DND-41 (cell line): ENCODE results near the gene PIAS1.

ENCODE experiments used
- ATAC-seq: fragments of 200-7000 bp; cut with Tn5 transposase; 3 replicates; pipeline ENCODE4 v1.9.1; 2021; ENCODE audit warnings: low read depth; ENCODE audit not compliant: insufficient read depth
- DNase-seq: peaks from one replicate; pipeline ENCODE4 v3.0.0-alpha.2; 2020
- H2AFZ ChIP-seq: 2 replicates; pipeline ENCODE4 v1.6.0; 2012; ENCODE audit warnings: low read depth, low read length
- H3K27ac ChIP-seq: 2 replicates; pipeline ENCODE4 v1.5.1; 2012; ENCODE audit warnings: low read length, inconsistent platforms
- H3K27me3 ChIP-seq: fragments of 200-600 bp; sonication (generic); 2 replicates; pipeline ENCODE4 v1.6.0; 2012; ENCODE audit warnings: low read length, mild to moderate bottlenecking, inconsistent platforms; ENCODE audit not compliant: insufficient read depth, poor library complexity
- H3K36me3 ChIP-seq: 2 replicates; pipeline ENCODE4 v1.5.1; 2012; ENCODE audit warnings: low read length, inconsistent platforms; ENCODE audit not compliant: insufficient read depth
- H3K4me1 ChIP-seq: 2 replicates; pipeline ENCODE4 v1.5.1; 2012; ENCODE audit warnings: mild to moderate bottlenecking, low read length; ENCODE audit not compliant: insufficient read depth
- H3K4me2 ChIP-seq: 2 replicates; pipeline ENCODE4 v1.6.0; 2012; ENCODE audit warnings: mild to moderate bottlenecking, moderate library complexity, low read length, inconsistent platforms; ENCODE audit not compliant: insufficient read depth
- H3K4me3 ChIP-seq, 2 experiments: fragments of 200-600 bp in 1 of 2; shearing (Covaris generic) in 1 of 2; 2 replicates each; pipeline ENCODE4 v1.5.1; 2012 to 2016; ENCODE audit warnings: inconsistent platforms in 2 of 2, low read length in 2 of 2, mild to moderate bottlenecking in 2 of 2, low read depth in 1 of 2, moderate library complexity in 1 of 2
- H3K79me2 ChIP-seq: 2 replicates; pipeline ENCODE4 v1.6.0; 2012; ENCODE audit warnings: low read length, inconsistent platforms; ENCODE audit not compliant: insufficient read depth
- H3K9ac ChIP-seq: 2 replicates; pipeline ENCODE4 v1.6.0; 2012; ENCODE audit warnings: low read depth, mild to moderate bottlenecking, inconsistent platforms, low read length, moderate library complexity
- H3K9me3 ChIP-seq: 2 replicates; pipeline ENCODE4 v1.5.1; 2012; ENCODE audit warnings: low read length, moderate library complexity, mild to moderate bottlenecking, inconsistent platforms; ENCODE audit not compliant: insufficient read depth, severe bottlenecking
- H4K20me1 ChIP-seq: 2 replicates; pipeline ENCODE4 v1.6.0; 2012; ENCODE audit warnings: low read length; ENCODE audit not compliant: insufficient read depth
- CTCF ChIP-seq: IDR thresholded peaks from 2 replicates; pipeline ENCODE4 v1.5.1; 2012; ENCODE audit warnings: borderline replicate concordance, low read length, moderate library complexity, mild to moderate bottlenecking; ENCODE audit not compliant: poor library complexity, severe bottlenecking; ENCODE audit errors: extremely low read depth
- EZH2 ChIP-seq: IDR thresholded peaks from 3 replicates; pipeline ENCODE4 v1.6.1; 2012; ENCODE audit warnings: borderline replicate concordance, low read depth, mild to moderate bottlenecking, moderate library complexity, low read length, inconsistent platforms; ENCODE audit not compliant: severe bottlenecking

The PIAS1 gene

GRCh38 chr15:68187559-68187958 lies 133.4 kb downstream of the PIAS1 start:
- H2AFZ ChIP-seq, result no peak overlapping the region
- H3K4me3 ChIP-seq, result no peak overlapping the region
- H3K27ac ChIP-seq, result no peak overlapping the region
- no peaks in the 10 kb centered on the region for H4K20me1 ChIP-seq
- no peaks in the 10 kb centered on the region for H3K79me2 ChIP-seq
- no peak overlapping the region for H3K9ac ChIP-seq
- DNase-seq, result no peak
- H3K4me2 ChIP-seq, result no peak overlapping the region
- H3K36me3 ChIP-seq, result peaks cover 76% of the 10 kb centered on the region
- no peaks in the 10 kb centered on the region for H3K27me3 ChIP-seq
- H3K9me3 ChIP-seq, result no peaks in the 10 kb centered on the region
- ATAC-seq, result no peak
- no peaks in the 10 kb centered on the region for H3K4me1 ChIP-seq
- TF ChIP-seq CTCF (no peak), EZH2 (no peak)

GRCh38 chr15:68188647-68189046 lies 134.5 kb downstream of the PIAS1 start:
- Histone ChIP-seq H2AFZ (no peak overlapping the region), H3K27ac (no peak overlapping the region), H3K36me3 (peaks cover 76% of the 10 kb centered on the region), H3K4me1 (no peaks in the 10 kb centered on the region), H4K20me1 (no peaks in the 10 kb centered on the region), H3K9ac (no peak overlapping the region), H3K79me2 (no peaks in the 10 kb centered on the region), H3K4me3 (no peak overlapping the region), H3K27me3 (no peaks in the 10 kb centered on the region), H3K9me3 (no peaks in the 10 kb centered on the region), H3K4me2 (no peak overlapping the region)
- DNase-seq (no peak), ATAC-seq (no peak)
- TF ChIP-seq EZH2, result no peak
- TF ChIP-seq CTCF, result no peak

- Histone ChIP-seq H4K20me1 (no peaks in the 10 kb centered on the region), H3K9me3 (no peaks in the 10 kb centered on the region), H2AFZ (no peak overlapping the region), H3K36me3 (peaks cover 63% of the 10 kb centered on the region), H3K4me2 (no peak overlapping the region), H3K9ac (no peak overlapping the region), H3K27ac (no peak overlapping the region), H3K27me3 (no peaks in the 10 kb centered on the region), H3K4me1 (no peaks in the 10 kb centered on the region), H3K79me2 (no peaks in the 10 kb centered on the region), H3K4me3 (no peak overlapping the region)
- TF ChIP-seq EZH2 (no peak), CTCF (no peak)
- DNase-seq (no peak), ATAC-seq (no peak)
These were observed 135.9 kb downstream of the PIAS1 start for GRCh38 chr15:68190048-68190447.

- Histone ChIP-seq H4K20me1 (no peaks in the 10 kb centered on the region), H3K9me3 (no peaks in the 10 kb centered on the region), H3K4me3 (no peak overlapping the region), H3K79me2 (no peaks in the 10 kb centered on the region), H3K9ac (no peak overlapping the region), H3K27ac (no peak overlapping the region), H3K27me3 (no peaks in the 10 kb centered on the region), H3K4me1 (no peaks in the 10 kb centered on the region), H3K36me3 (peaks cover 58% of the 10 kb centered on the region), H2AFZ (no peak overlapping the region), H3K4me2 (no peak overlapping the region)
- ATAC-seq (no peak), DNase-seq (no peak)
- no peak for TF ChIP-seq CTCF
- TF ChIP-seq EZH2, result no peak
These were observed 137.4 kb downstream of the PIAS1 start for GRCh38 chr15:68191555-68191954.
